Hematopoietic multipotent progenitor cell treated with erythropoietin and hydrocortisone succinate and interleukin-3 and kit ligand, for 4 days (in vitro differentiated cells): ENCODE results near the gene CPT1B.
A peak's percentile ranks its signal among the peaks of the same experiment; 100 is the strongest.
"Not testable (repeated sequence)": the region's sequence is repeated elsewhere in the genome, so short reads cannot be mapped to it uniquely, and the experiment has no call there.

Source experiments
- DNase-seq: peaks from one replicate; pipeline ENCODE4 v3.0.0-alpha.2; 2015

Gene CPT1B

DNA sequence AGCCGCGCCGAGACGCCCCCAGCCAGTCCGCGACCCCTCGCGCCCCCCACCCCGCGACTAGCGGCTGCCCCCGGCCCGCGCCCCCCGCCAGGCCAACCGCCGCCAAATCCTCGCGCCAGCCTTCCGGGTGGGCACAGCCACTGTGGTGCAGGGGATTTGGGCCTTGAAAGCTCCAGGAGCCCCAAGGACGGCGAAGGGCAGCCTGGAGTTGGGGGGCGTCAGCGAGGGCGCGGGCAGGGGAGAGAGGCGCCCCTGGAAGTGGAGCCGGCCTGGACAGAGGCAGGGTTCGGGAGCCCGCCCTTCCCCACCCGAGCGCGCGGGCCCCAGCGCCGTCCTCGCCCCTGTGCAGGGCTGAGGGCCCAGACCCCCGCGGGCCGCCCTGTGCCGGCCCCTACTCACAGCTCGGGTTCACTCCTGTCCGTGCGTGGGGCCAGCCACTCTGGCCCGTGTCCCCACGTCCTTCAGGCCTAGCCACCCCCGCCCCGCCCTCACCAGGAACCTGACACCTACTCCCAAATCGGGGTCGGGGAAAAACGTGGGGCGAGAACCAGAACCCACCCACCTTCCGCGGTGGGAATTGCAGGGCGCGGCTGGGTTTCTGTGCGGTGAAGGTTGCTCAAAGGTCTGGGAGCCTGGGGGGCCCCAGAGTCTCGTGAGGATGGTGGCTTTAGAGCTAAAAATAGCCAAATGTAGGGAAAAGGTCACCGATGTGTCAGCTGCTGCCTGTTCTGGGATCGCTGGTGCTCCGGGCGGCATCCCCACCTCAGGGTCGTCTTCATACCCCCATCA lies at the start of gene CPT1B:
Gene CPT1B (minus strand): TSS at position 441 of the 789 bp plus-strand sequence. CDS start 512 bp downstream, outside the sequence.
- DNase-seq: no peak

GRCh38 chr22:50626850-50627641 lies 48.8 kb upstream of the CPT1B start:
- no peak for DNase-seq

DNA sequence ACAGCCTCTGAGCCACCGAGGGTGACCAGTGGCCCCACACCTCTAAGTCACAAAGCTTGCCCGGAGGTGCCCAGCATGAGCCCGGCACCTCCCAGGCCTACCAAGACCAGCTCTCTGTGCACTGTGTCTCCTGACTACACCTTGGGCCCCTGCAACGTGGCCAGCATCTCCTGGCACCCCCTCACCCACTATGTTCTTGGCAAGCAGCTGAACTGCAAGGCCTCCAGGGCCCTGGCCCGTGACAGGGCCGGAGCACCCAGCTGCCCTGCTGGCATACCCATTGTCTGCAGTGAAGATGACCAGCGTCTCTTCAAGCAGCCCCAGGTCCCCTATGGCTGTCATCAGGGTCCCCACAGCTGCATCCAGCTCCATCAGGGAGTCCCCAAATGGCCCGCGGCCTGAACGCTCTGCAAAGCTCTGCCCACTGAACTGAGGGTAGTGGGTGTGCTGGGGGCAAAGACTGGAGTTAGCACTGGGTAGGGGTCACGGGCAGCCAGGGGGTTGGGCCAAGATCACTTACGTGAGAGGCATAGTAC lies 48.2 kb upstream of the CPT1B start:
- DNase-seq: no peak

DNA sequence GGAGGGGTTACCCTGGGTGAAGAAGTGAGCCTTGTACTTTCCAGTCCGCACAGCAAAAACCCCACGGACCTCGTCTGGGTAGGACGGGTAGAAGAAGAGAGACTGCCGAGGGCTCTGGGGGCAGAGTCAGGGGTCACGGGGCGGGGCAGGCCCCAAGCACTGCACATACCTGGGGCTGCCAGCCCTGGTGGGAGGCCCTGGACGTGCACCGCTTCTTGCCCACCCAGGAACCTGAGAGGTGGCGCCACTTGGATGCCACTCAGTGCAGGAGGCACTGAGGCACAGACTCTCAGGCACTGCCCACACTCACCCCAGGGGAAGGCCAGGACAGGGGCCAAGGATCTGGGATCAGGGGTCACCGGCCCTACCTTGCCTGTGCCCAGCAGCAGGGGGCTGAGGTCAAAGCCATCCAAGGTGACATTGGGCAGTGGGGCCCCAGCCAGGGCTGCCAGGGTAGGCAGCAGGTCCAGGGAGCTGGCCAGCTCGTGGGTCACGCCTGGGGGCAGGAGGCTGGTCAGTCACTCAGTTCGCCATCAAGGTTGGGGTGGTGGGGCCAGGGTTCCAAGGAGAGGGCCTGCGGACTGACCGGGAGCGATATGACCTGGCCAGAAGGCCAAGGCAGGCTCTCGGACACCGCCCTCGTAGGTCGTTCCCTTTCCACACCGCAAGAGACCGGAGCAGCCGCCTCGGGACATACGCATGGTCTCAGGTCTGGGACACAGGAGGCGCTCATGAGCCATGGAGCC lies 47.5 kb upstream of the CPT1B start:
- no peak for DNase-seq

GRCh38 chr22:50625131-50625567 lies 46.9 kb upstream of the CPT1B start:
- DNase-seq: no peak

GRCh38 chr22:50624347-50625130 lies 46.3 kb upstream of the CPT1B start:
- no peak for DNase-seq

- DNase-seq: no peak
These were observed 44.6 kb upstream of the CPT1B start for GRCh38 chr22:50622723-50623327.

GRCh38 chr22:50621948-50622722 lies 43.9 kb upstream of the CPT1B start:
- peak; percentile 49 for DNase-seq

- DNase-seq: peak; percentile 80
These were observed 43.2 kb upstream of the CPT1B start for GRCh38 chr22:50621356-50621880.

DNA sequence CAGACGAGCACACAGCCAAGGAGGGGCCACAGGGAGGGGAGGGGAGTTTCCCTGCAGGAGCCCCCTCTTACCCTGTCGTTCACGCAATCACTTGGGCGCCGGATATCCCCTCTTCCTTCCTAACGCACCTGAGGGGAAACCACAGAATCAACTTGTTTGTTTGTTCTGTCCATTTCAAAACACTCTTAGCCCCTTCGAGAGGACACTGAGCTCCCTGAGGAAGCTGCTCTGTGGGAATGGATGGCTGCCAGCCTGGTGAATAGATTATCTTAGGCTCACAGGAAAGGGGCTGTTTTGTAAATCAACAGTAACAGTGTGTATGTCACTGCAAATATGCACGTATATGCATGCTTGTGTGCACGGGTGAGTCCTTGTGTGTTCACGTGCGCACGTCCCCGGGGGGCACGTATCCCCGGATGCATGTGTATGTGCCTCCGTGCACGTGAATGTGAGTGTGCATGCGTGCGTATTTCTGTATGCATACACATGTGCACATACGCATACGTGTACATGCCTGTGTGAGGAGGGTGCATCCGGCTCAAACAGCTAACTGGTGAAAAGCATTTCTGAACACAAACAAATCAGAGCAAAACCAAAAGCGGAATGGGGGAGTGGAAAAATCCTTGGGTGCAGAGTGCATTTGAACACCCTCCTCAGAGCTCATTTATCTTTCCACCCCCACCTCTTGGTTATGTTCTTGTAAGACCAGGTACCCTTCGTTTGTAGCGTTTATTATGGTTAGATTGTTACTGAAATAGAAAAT lies 42.5 kb upstream of the CPT1B start:
- DNase-seq: no peak

GRCh38 chr22:50614296-50614695 lies 36.1 kb upstream of the CPT1B start:
- DNase-seq: not testable (repeated sequence)

GRCh38 chr22:50613291-50613981 lies 35.2 kb upstream of the CPT1B start:
- no peak for DNase-seq

DNA sequence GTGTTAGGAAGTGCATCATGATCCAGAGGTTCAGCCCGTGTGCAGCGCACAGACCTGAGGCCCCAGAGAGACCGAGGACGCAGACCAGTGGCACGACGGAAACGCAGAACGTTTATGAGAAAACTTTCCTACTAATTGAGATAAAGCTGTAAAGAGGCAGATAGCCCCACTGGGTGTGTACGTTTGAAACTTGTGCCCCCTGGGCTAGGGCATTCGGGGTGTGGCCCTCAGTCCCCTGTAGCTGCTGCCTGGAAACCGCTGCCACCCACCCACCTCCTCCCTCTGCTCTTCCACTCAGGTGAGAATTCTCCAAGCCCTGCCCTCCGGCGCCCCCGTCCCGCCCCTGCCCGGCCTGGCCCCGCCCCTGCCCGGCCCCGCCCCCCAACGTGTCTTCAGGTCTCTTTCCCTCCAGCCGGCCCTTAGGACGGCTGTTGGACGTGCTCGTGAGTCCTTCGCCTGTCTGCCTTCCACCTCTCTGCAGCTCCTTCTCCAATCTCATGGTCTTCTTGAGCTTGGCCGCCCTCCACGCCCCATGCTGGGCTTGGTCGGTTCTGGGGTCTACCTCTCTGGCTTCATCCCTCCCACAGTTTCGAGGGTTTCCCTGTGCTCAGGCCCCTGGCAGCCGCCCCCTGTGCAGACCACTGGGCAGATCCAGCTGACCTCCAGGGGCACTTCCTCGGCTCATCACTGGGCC lies 34.4 kb upstream of the CPT1B start:
- DNase-seq: peak; percentile 25

GRCh38 chr22:50612168-50612527 lies 33.9 kb upstream of the CPT1B start:
- no peak for DNase-seq

- no peak for DNase-seq
These were observed 33.3 kb upstream of the CPT1B start for GRCh38 chr22:50611341-50612060.

- DNase-seq: no peak
These were observed 32.4 kb upstream of the CPT1B start for GRCh38 chr22:50610581-50610980.

DNA sequence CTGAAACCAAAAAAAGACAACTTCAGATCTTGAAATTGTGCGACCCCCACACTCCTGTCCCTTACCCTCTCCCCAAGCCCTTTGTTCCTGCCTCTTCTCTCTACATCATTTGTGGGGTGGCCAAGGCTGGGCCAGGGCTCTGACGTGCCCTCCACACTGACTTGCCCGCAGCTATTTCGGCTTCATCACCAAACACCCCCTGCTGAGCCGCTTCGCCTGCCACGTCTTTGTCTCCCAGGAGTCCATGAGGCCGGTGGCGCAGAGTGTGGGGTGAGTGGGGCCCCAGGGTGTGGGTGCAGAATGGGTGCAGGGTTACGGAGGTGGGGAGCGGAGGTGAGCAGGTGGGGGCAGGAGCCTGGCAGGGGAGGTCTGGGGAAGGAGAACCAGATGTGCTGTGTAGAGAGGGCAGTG lies 31.8 kb upstream of the CPT1B start:
- DNase-seq: no peak

DNA sequence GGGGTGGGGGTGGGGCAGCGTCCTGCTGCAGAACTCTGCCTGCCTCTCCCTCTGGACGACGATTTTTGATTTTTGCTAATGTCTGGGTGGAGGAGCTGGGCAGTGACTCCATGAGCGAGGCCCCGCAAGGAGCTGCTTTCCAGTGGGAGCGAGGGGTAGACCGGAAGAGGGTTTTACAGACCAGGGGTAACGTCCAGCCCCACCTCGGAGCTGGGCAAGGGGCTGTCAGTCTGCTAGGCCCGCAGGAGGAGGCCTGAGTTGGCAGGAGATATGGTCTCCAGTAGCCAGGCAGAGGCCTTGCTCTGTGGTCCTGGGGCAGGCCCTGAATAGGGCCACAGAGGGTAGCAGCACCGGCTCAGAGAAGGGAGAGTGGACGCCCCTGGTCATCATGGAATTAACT lies 31.4 kb upstream of the CPT1B start:
- no peak for DNase-seq
